Hepatocyte (in vitro differentiated cells): ENCODE results near the gene NDUFA11. TPM values are rescaled to one million over a fixed set of nuclear protein-coding genes. Genes with fewer than 3 reads are reported as not detected.

Experiments used
- DNase-seq: peaks from one replicate; pipeline ENCODE4 v3.0.0-alpha.2; 2016; ENCODE audit warnings: low spot score
- H2AFZ ChIP-seq: fragments of 200-600 bp; sonication (generic); 2 replicates; pipeline ENCODE4 v1.6.0; 2016; ENCODE audit warnings: antibody characterized with exemption, mild to moderate bottlenecking
- H3K27ac ChIP-seq: fragments of 200-600 bp; sonication (generic); 2 replicates; pipeline ENCODE4 v1.5.1; 2016; ENCODE audit warnings: mild to moderate bottlenecking
- H3K27me3 ChIP-seq: fragments of 200-600 bp; sonication (generic); 2 replicates; pipeline ENCODE4 v1.6.1; 2016
- H3K36me3 ChIP-seq: fragments of 200-600 bp; sonication (generic); replicated peaks from 2 replicates; pipeline ENCODE4 v1.5.1; 2016; ENCODE audit warnings: low read depth; ENCODE audit not compliant: insufficient read depth
- H3K4me1 ChIP-seq: fragments of 200-600 bp; sonication (generic); 2 replicates; pipeline ENCODE4 v1.5.1; 2016; ENCODE audit warnings: mild to moderate bottlenecking, moderate library complexity; ENCODE audit not compliant: insufficient read depth
- H3K4me2 ChIP-seq: fragments of 200-600 bp; sonication (generic); 2 replicates; pipeline ENCODE4 v1.6.0; 2016
- H3K4me3 ChIP-seq: fragments of 200-600 bp; sonication (generic); 2 replicates; pipeline ENCODE4 v1.5.1; 2016; ENCODE audit warnings: mild to moderate bottlenecking
- H3K79me2 ChIP-seq: fragments of 200-600 bp; sonication (generic); 2 replicates; pipeline ENCODE4 v1.6.0; 2017; ENCODE audit warnings: mild to moderate bottlenecking
- H3K9me2 ChIP-seq: fragments of 200-600 bp; sonication (generic); replicated peaks from 2 replicates; pipeline ENCODE4 v1.6.0; 2017; ENCODE audit warnings: mild to moderate bottlenecking; ENCODE audit not compliant: insufficient read depth
- H3K9me3 ChIP-seq: fragments of 200-600 bp; sonication (generic); 2 replicates; pipeline ENCODE4 v1.5.1; 2016; ENCODE audit warnings: low read depth, mild to moderate bottlenecking
- H4K20me1 ChIP-seq: fragments of 200-600 bp; sonication (generic); 2 replicates; pipeline ENCODE4 v1.6.0; 2016; ENCODE audit warnings: mild to moderate bottlenecking; ENCODE audit not compliant: insufficient read depth, poor library complexity, severe bottlenecking
- CTCF ChIP-seq: fragments of 200-600 bp; sonication (generic); IDR thresholded peaks from 2 replicates; pipeline ENCODE4 v1.5.1; 2016; ENCODE audit warnings: antibody characterized with exemption, mild to moderate bottlenecking; ENCODE audit not compliant: poor library complexity
- EZH2 ChIP-seq: fragments of 200-600 bp; sonication (generic); IDR thresholded peaks from 2 replicates; pipeline ENCODE4 v1.6.1; 2016; ENCODE audit warnings: antibody characterized with exemption, mild to moderate bottlenecking, borderline replicate concordance
- EZH2phosphoT487 ChIP-seq: fragments of 200-600 bp; sonication (generic); IDR thresholded peaks from one replicate; pipeline ENCODE4 v1.6.1; 2018; ENCODE audit warnings: antibody characterized with exemption, mild to moderate bottlenecking, low read depth, moderate library complexity; ENCODE audit not compliant: unreplicated experiment, severe bottlenecking
- WGBS: methylation state at CpG from one replicate; pipeline ENCODE4 v1.1.6; 2016; ENCODE audit warnings: low lambda C conversion rate; ENCODE audit errors: missing lambda C conversion rate; 5-methylcytosine and 5-hydroxymethylcytosine counted together
- polyA plus RNA-seq: library from polyadenylated mRNA; unstranded; fragments of >200 nt; fragmentation: Nextera tagmentation; extraction: Ambion mirVana; gene quantifications from 2 replicates; pipeline ENCODE4 v1.2.1, GENCODE V29; 2016
- total RNA-seq: library from RNA; depleted of rRNA; stranded (reverse); fragments of >200 nt; gene quantifications from 2 replicates; pipeline ENCODE4 v1.2.3, GENCODE V29; 2014

Gene NDUFA11
- total and polyA plus RNA-seq, 2 experiments from 2014 or later = 158 to 441 TPM

- H3K79me2 ChIP-seq = peaks cover 47% of the 10 kb centered on the region
- WGBS = 58% methylated on average over 31 of the region's 31 CpGs
- no peaks in the 10 kb centered on the region for H3K36me3 ChIP-seq
- no peaks in the 10 kb centered on the region for H3K9me2 ChIP-seq
- H3K4me1 ChIP-seq = peaks cover 5% of the 10 kb centered on the region
- no peak for TF ChIP-seq CTCF
- no peak for TF ChIP-seq EZH2phosphoT487
- TF ChIP-seq EZH2 = no peak
- H3K27me3 ChIP-seq = no peaks in the 10 kb centered on the region
- no peak for DNase-seq
- H3K4me3 ChIP-seq = peak overlapping the region; percentile 23
- no peaks in the 10 kb centered on the region for H3K9me3 ChIP-seq
- peak overlapping the region; percentile 19 for H2AFZ ChIP-seq
- peak overlapping the region; percentile 83 for H3K4me2 ChIP-seq
- H4K20me1 ChIP-seq = peaks cover 4% of the 10 kb centered on the region
- peak overlapping the region; percentile 32 for H3K27ac ChIP-seq
Measured at GRCh38 chr19:5905114-5905778, 1.7 kb upstream of the NDUFA11 start.

- no peaks in the 10 kb centered on the region for H3K9me2 ChIP-seq
- H3K36me3 ChIP-seq = no peaks in the 10 kb centered on the region
- TF ChIP-seq CTCF = no peak
- no peak for TF ChIP-seq EZH2phosphoT487
- no peak for TF ChIP-seq EZH2
- H3K4me1 ChIP-seq = peaks cover 5% of the 10 kb centered on the region
- under 1% methylated on average over 47 of the region's 61 CpGs for WGBS
- H3K4me2 ChIP-seq = peak within 1 kb of the TSS; percentile 83
- H4K20me1 ChIP-seq = peaks cover 11% of the 10 kb centered on the region
- no peaks in the 10 kb centered on the region for H3K27me3 ChIP-seq
- H3K4me3 ChIP-seq = peak within 1 kb of the TSS; percentile 96
- peak within 1 kb of the TSS; percentile 44 for H2AFZ ChIP-seq
- no peaks in the 10 kb centered on the region for H3K9me3 ChIP-seq
- peak within 1 kb of the TSS; percentile 97 for H3K27ac ChIP-seq
- DNase-seq = peak; percentile 100
- peaks cover 54% of the 10 kb centered on the region for H3K79me2 ChIP-seq
Measured at GRCh38 chr19:5904352-5905113, 943 bp upstream of the NDUFA11 start, which contains the start of gene VMAC. TSS of gene VMAC (plus strand) at chr19:5904872. CDS start at chr19:5904891, 19 bp downstream.

- Histone ChIP-seq H3K4me1 (peaks cover 5% of the 10 kb centered on the region), H3K4me3 (peak overlapping the region; percentile 96), H2AFZ (peak overlapping the region; percentile 89), H3K36me3 (no peaks in the 10 kb centered on the region), H3K9me2 (no peaks in the 10 kb centered on the region), H3K9me3 (no peaks in the 10 kb centered on the region), H3K27me3 (no peaks in the 10 kb centered on the region), H4K20me1 (peaks cover 13% of the 10 kb centered on the region), H3K27ac (peak overlapping the region; percentile 97), H3K79me2 (peaks cover 64% of the 10 kb centered on the region), H3K4me2 (peak overlapping the region; percentile 63)
- DNase-seq = peak; percentile 58
- TF ChIP-seq EZH2phosphoT487 (no peak), CTCF (no peak)
- 1% methylated on average over 27 of the region's 27 CpGs for WGBS
Measured at GRCh38 chr19:5903056-5903623, 450 bp downstream of the NDUFA11 start.
